Astrocyte of the cerebellum (primary cell): Measurements from ENCODE around the gene NOVA1.

Source experiments
- DNase-seq: peaks from one replicate; pipeline ENCODE4 v3.0.0-alpha.2; 2011; ENCODE audit warnings: low read depth
- H3K4me3 ChIP-seq: 2 replicates; pipeline ENCODE4 v1.5.1; 2011; ENCODE audit warnings: mild to moderate bottlenecking, low read depth, low read length, moderate library complexity
- CTCF ChIP-seq: IDR thresholded peaks from 2 replicates; pipeline ENCODE4 v1.5.1; 2012; ENCODE audit warnings: low read length, low read depth, moderate library complexity, mild to moderate bottlenecking; ENCODE audit errors: missing control alignments
- in situ Hi-C: cut with HindIII; loops from 2 replicates; pipeline ENCODE4 v1.10.0; 2017; ENCODE audit warnings: low sequenced_read_pairs

The NOVA1 gene

DNA sequence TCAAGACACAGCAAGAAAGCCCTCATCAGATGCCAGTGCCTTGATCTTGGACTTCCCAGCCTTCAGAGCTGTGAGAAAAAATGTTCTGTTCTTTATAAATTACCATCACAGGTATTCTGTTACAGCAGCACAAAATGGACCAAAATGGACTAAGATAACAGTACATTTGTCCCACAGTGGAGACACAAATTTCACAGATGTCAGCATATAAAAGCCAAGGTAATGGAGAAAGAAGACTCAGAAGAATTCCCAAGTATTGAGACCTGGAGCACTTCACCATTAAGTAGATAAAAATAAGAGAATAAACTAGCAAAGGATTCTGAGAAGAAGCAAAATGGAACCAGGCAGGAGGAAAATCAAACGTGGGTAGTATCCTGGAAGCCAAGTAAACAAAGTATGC, 131.0 kb downstream of the NOVA1 start:
- in situ Hi-C loops, result no loop called here
- no peak overlapping the region for H3K4me3 ChIP-seq
- TF ChIP-seq CTCF, result no peak
- DNase-seq, result no peak

DNA sequence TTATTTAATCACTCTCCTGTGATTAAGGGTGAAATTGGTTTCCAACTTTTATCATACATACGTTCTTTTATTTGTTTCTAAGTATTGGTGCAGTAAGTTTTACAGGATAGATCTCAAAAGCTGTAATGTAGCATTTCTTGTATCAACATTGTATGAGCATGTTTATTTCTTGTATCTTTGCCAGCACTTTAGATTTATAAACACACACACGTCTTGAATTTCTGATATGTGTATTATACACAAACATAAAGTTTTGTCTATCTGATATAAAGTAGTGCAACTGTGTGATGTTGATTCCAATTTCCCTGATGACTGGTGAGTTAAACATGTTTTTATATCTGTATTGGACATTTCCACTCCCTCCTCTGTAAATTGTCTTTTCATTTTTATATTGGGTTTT, 134.7 kb downstream of the NOVA1 start:
- TF ChIP-seq CTCF, result no peak
- no peak for DNase-seq
- in situ Hi-C loops, result no loop called here

DNA sequence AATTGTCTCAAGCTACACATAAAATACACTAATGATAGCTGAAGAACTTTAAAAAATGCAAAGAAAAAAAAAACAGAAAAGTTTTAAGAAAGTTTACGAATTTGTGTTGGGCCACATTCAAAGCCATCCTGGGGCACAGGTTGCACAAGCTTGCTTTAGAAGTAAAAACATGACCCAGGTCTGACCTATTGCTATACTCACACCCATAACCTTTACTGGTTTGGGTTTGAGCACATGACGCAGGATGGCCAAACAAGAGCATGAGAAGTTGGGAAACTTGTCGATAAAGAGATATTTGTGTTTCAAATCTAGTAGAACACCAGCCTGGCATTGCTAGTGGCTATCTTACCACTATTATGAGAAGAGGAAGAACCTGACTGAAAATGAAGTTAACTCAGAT, 143.7 kb downstream of the NOVA1 start:
- H3K4me3 ChIP-seq, result no peak overlapping the region
- no peak for TF ChIP-seq CTCF
- no peak for DNase-seq
- in situ Hi-C loops, result no loop called here

More for the DNA sequence above, 134.7 kb downstream of the NOVA1 start:
- H3K4me3 ChIP-seq, result no peak overlapping the region

- in situ Hi-C loops, result no loop called here
- no peak overlapping the region for H3K4me3 ChIP-seq
- TF ChIP-seq CTCF, result no peak
- no peak for DNase-seq
These were observed 149.5 kb downstream of the NOVA1 start for GRCh38 chr14:26448181-26448855.

DNA sequence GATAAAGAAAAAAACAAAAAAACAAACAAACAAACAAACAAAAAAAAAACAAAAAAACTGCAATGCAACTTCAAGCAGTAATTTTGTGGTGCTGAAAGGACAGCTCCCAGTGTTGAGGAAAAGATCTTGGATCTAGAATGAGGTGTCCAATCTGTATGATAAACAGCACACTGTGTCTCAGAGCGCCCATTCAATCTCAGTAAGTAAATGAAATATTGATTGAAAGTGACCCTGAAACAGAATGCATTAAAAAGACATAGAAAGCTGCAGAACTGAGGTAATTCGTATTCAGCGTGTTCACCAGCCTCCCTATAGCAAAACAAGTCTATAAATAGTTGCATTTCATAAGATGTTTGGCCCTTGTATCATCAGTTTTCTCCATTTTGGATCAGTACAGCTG, 153.0 kb downstream of the NOVA1 start:
- TF ChIP-seq CTCF, result no peak
- peak; percentile 22 for DNase-seq
- in situ Hi-C loops, result no loop called here
- no peak overlapping the region for H3K4me3 ChIP-seq

DNA sequence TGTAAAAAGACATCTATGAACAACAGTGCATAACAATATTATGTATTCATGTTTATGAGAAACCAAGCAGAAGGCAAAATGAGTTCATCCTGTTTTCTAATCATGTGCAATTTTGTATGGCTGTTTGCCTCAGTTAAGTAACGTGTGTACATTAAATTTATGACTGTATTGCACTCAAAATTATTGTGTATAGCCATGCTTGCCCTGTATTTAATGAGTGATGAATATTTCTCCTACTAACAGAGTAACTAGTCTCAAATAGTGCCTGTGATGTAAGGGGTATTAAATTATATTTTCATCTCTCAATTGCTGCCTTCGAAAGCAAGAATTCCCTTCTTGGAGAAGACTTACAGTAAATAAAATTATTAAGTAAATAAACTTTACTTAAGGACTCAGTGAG, 154.2 kb downstream of the NOVA1 start:
- TF ChIP-seq CTCF, result no peak
- DNase-seq, result no peak
- H3K4me3 ChIP-seq, result no peak overlapping the region
- in situ Hi-C loops, result no loop called here
